ENCODE measurements around the gene MINDY2.

DNA sequence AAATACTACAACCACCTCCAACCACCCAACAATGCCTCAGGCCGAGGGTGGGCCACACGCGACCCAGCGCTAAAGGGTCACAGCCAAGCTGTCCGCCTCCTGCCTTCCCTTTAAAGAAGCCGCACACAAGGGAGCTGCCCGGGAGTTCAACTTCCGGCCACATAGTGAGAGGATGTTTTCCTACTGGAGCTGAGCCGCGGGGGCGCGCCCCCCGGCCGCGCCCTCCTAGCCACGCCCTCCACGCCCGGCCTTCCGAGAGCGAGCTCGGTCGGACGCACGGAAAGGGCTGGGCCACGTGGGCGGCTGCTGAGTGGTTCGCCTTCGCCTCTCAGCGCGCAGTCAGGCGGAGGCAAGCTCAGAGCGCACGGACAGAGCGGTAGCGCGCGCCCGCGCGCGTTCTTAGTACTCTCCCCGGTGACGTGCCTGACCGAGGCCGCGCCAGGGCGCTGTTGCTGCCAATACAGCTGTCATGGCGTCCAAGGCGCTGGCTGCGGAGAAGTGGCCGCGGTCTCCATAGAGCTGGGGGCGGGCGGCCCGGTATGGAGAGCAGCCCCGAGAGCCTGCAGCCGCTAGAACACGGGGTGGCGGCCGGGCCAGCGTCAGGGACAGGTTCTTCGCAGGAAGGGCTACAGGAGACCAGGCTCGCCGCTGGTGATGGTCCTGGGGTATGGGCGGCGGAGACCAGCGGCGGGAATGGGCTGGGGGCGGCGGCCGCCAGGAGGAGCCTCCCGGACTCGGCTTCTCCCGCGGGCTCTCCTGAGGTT lies at the start of gene MINDY2:
- TF ChIP-seq POLR2AphosphoS5 (IDR thresholded peaks at IDR 0.05; ENCODE audit: low read depth, low read length) (peak; percentile 69), SIN3A (IDR thresholded peaks at IDR 0.05; ENCODE audit: borderline replicate concordance, insufficient read depth, low read length) (peak; percentile 84; the same call in 1 of the 2 replicates), TAF1 (IDR thresholded peaks at IDR 0.05; ENCODE audit: borderline replicate concordance, insufficient read depth, low read length) (peak; percentile 57; the same call in 1 of the 2 replicates)
- TF ChIP-seq, protein P1, sequence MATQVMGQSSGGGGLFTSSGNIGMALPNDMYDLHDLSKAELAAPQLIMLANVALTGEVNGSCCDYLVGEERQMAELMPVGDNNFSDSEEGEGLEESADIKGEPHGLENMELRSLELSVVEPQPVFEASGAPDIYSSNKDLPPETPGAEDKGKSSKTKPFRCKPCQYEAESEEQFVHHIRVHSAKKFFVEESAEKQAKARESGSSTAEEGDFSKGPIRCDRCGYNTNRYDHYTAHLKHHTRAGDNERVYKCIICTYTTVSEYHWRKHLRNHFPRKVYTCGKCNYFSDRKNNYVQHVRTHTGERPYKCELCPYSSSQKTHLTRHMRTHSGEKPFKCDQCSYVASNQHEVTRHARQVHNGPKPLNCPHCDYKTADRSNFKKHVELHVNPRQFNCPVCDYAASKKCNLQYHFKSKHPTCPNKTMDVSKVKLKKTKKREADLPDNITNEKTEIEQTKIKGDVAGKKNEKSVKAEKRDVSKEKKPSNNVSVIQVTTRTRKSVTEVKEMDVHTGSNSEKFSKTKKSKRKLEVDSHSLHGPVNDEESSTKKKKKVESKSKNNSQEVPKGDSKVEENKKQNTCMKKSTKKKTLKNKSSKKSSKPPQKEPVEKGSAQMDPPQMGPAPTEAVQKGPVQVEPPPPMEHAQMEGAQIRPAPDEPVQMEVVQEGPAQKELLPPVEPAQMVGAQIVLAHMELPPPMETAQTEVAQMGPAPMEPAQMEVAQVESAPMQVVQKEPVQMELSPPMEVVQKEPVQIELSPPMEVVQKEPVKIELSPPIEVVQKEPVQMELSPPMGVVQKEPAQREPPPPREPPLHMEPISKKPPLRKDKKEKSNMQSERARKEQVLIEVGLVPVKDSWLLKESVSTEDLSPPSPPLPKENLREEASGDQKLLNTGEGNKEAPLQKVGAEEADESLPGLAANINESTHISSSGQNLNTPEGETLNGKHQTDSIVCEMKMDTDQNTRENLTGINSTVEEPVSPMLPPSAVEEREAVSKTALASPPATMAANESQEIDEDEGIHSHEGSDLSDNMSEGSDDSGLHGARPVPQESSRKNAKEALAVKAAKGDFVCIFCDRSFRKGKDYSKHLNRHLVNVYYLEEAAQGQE (IDR thresholded peaks at IDR 0.05; ENCODE audit: insufficient read depth in 1 of 2, low read depth in 2 of 2, low read length in 2 of 2), result 0 out of 4 replicates have a peak, but pooled peaks of 1 of the 2 experiments have one; percentile 10

Data from PFSK-1 (cell line).